ENCODE results near the gene GNB1. TPM values are rescaled to one million over a fixed set of nuclear protein-coding genes. Genes with fewer than 3 reads are reported as not detected.

GNB1 gene
- total and polyA plus RNA-seq, 8 donors: 241 to 360 (median 271) TPM

DNA sequence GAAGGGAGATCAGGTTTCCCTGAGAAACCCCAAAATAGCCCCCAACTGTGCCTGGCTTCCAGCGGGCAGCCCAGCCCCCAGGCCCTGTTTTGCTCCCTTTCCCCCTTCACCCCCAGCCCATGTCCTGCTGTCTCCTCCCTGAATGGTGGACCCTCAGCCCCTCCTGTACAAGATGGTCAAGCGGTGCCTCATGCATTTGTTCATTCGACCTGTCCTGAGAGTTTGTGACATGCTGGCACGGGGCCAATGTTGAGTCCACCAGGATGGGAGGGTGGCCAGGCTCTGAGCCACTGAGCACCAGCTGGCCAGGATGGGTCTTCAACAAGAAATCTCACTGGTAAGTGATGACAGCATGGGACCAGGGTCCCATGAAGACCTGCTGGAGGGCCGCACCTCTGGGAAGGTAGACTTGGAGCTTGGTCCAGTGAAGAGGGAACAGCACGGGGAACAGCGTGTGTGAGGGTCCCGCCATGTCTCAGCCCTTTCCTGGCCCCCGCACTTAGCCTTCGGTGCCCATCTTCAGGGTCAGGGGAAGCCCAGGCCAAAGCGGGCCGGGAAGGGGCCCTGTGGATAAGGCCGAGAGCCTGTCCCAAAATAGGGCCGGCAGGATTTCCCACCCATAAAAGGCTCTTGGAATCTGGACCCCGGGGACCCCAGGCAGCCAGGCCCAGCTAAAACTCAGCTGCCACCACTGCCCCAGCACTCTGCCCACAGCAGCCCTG, 24.2 kb upstream of the GNB1 start, which contains the start of gene CALML6:
CALML6 (plus strand) TSS at position 290 of the 722 bp plus-strand sequence; CDS start at position 311, 21 bp downstream.
- H3K27me3 ChIP-seq: peaks cover 0 to 8% of the 10 kb centered on the region in 2 donors
- no peak for DNase-seq
- no peak within 1 kb of the TSS for H3K4me3 ChIP-seq
- no peak for ATAC-seq
- H3K4me1 ChIP-seq: peaks cover 6 to 13% of the 10 kb centered on the region in 2 donors
- intact Hi-C loops (cut with DNase I): no loop called here
- H3K9me3 ChIP-seq: no peaks in the 10 kb centered on the region
- TF ChIP-seq, protein P1, sequence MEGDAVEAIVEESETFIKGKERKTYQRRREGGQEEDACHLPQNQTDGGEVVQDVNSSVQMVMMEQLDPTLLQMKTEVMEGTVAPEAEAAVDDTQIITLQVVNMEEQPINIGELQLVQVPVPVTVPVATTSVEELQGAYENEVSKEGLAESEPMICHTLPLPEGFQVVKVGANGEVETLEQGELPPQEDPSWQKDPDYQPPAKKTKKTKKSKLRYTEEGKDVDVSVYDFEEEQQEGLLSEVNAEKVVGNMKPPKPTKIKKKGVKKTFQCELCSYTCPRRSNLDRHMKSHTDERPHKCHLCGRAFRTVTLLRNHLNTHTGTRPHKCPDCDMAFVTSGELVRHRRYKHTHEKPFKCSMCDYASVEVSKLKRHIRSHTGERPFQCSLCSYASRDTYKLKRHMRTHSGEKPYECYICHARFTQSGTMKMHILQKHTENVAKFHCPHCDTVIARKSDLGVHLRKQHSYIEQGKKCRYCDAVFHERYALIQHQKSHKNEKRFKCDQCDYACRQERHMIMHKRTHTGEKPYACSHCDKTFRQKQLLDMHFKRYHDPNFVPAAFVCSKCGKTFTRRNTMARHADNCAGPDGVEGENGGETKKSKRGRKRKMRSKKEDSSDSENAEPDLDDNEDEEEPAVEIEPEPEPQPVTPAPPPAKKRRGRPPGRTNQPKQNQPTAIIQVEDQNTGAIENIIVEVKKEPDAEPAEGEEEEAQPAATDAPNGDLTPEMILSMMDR (IDR thresholded peaks at IDR 0.05): no peak
- H3K27ac ChIP-seq: no peak within 1 kb of the TSS
- no peaks in the 10 kb centered on the region for H3K36me3 ChIP-seq

DNA sequence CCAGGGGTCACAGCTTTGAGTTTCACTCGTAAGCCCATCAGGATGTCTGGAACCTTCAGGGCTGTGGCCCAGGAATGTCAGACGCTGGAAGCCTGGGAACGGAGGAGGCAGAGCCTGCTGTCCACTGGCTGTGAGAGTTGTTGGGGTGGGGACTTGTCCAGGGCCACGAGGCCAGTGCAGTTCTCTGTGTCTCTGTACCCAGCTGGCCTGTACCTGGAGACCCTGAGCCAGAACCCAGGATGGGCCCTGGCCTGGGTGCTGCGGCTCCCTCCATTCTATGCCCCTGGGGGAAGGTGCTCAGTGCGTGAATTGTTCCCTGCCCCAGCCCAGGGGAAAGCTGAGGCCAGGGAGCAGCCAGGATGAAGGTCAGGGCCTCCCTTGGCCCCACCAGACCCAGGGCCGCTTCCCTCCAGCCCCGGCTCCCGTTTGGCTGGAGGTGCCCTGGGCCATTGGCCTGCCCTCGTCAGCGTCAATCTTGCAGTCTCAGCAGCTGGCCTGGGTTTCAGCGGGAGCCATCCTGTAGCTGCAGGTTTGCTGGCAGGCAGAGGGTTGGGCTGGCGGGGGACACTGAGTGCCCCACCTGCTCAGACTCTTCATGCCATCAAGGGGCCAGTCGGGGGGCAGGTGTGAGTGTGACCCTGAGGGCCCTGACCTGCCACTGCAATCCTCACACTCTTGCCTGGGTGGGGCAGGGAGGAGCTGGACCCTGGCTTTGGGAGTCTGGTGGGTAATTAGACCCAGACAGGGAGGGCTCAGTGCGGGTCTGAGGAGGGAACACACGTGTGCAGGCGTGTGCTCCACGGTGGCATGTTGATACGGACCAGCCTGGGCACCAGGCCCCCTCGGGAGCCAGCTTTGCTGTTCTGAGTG, 23.4 kb upstream of the GNB1 start:
- Histone ChIP-seq H3K4me3 (no peak overlapping the region), H3K27me3 (peaks cover 0 to 8% of the 10 kb centered on the region in 2 donors), H3K27ac (no peak overlapping the region), H3K9me3 (no peaks in the 10 kb centered on the region), H3K4me1 (peaks cover 6 to 18% of the 10 kb centered on the region in 2 donors), H3K36me3 (no peaks in the 10 kb centered on the region)
- no peak for DNase-seq
- intact Hi-C loops (cut with DNase I): no loop called here
- TF ChIP-seq, protein P1 (IDR thresholded peaks at IDR 0.05): no peak
- ATAC-seq: no peak

DNA sequence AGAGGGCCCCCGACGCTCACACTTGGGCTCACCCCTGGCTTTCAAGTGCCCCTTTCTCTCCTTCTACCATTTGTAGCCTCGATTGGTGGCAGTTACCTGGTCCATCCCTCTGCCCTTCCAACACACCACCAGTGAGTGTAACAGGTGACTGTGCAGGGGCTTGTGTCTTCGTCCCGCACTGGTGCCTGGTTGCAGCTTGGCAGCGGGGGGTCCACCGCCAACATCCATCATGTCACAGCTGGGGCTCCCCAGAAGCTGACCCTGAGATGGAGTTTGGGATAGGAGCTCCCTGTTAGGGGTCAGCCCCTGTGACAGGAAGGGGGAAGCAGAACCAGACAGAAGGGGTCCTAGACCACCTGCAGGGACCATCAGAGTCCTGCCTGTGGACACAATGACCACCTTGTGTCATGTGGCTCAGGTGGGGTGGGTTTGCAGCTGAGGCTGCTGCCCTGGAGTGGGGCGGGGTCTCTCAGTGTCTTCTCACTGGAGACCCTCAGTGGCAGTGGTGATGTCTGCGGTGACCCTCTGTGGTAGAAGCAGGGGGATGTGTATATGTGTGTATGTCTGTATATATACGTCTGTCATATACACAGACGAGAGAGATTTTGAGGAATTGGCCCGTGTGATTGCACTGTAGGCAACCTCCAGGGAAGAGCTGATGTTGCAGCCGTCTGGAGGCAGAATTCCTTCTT, 20.6 kb upstream of the GNB1 start:
- Histone ChIP-seq H3K4me3 (no peak overlapping the region), H3K27me3 (no peaks in the 10 kb centered on the region), H3K36me3 (no peaks in the 10 kb centered on the region), H3K27ac (no peak overlapping the region), H3K4me1 (peaks cover 5 to 19% of the 10 kb centered on the region in 2 donors), H3K9me3 (no peaks in the 10 kb centered on the region)
- TF ChIP-seq, protein P1 (IDR thresholded peaks at IDR 0.05): no peak
- intact Hi-C loops (cut with DNase I): no loop called here
- DNase-seq (peak in 1 of 4 donors; percentile 45), ATAC-seq (no peak)

DNA sequence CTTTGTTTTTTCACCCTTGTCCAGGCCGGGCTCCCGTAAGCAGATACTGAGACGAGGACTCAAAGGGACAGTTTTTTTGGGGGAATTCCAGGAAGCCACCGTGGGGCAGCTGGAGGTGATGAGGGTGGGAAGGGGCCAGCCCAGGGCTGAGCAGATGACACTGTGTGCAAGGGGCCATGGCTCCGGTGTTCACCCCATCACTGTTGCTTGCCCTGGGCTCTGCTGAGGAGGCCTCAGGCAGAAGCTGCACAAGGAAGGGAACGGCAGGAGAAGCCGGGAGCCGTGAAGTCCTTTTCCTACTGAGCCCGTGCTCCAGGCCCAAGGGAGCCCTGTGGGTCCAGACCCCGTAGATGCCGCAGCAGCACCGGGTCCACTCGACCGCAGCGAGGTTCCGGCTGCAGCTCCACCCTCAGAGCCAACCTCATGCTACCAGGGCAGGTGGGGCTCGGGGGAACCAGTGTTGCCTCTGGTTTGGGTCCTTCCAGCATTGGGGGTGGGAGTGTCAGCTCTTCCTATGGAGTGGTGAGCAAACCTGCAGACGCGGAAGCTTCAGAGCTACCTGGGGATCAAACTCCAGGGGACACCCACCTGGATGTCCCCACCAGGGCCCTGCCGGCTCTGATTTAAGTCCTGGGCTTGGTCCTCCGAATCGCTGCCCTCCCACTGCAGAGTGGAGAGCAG, 19.9 kb upstream of the GNB1 start:
- DNase-seq: peak in 1 of 4 donors; percentile 64

More for the DNA sequence above, 19.9 kb upstream of the GNB1 start:
- peaks cover 5 to 24% of the 10 kb centered on the region in 2 donors for H3K4me1 ChIP-seq
- no peak for ATAC-seq
- H3K27ac ChIP-seq: no peak overlapping the region
- no peaks in the 10 kb centered on the region for H3K27me3 ChIP-seq
- intact Hi-C loops (cut with DNase I): no loop called here
- H3K4me3 ChIP-seq: no peak overlapping the region
- no peaks in the 10 kb centered on the region for H3K36me3 ChIP-seq
- no peaks in the 10 kb centered on the region for H3K9me3 ChIP-seq
- TF ChIP-seq, protein P1 (IDR thresholded peaks at IDR 0.05): no peak
